ENCODE results near the gene NRL. TPM values are rescaled to one million over a fixed set of nuclear protein-coding genes. Genes with fewer than 3 reads are reported as not detected.

NRL gene
- total and polyA plus RNA-seq, 4 experiments from 2014 or later, result 1.4 to 4.5 (median 2.2) TPM

DNA sequence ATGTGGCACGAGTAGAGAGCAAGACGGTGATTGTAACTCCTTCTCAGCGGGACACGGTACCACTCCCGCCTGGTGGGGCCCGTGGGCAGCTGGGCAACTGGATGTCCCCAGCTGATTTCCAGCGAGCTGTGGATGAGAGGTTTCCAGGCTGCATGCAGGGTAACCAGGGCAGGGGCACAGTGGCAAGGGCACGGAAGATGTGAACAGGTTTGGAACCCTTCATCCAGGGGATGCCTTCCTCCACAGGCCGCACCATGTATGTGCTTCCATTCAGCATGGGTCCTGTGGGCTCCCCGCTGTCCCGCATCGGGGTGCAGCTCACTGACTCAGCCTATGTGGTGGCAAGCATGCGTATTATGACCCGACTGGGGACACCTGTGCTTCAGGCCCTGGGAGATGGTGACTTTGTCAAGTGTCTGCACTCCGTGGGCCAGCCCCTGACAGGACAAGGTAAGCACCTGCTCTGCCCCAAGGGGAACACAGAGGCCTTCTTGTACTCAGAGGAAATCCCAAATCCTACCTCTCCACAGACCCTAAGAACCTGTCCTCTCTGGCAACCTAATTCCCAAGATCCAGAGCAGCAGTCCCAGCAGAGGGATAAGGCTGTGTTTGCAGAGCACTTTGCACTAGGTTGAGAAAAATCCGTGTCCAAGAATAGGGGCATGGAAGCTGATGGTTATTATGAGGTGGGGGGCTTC is 16.4 kb downstream of the NRL start:
- ChIA-PET CTCF (ENCODE audit: partially characterized antibody) (interaction anchor here (9.8 to 12.2 kb wide), 3 partner anchors 7 to 40 kb away, joined by 168 to 475 read pairs (median 412); partner anchors contain the start of gene CARMIL3), POLR2A (ENCODE audit: partially characterized antibody) (interaction anchor here (0.8 kb wide), 1 partner anchor 38 kb away, joined by 3 read pairs; the partner anchor contains the start of gene PSME1)
- Mint-ChIP-seq H3K27ac (peak overlapping the region in 2 of 7 donors; percentile 47 to 48), H3K27me3 (no peaks in the 10 kb centered on the region), H3K4me1 (peaks cover 16 to 29% (median 21%) of the 10 kb centered on the region in 4 donors), H3K36me3 (peaks cover 29 to 44% of the 10 kb centered on the region in 2 donors), H3K4me3 (no peak overlapping the region), H3K9me3 (no peaks in the 10 kb centered on the region)
- Histone ChIP-seq H3K4me1 (ENCODE audit: insufficient read depth, low read length) (peaks cover 19% of the 10 kb centered on the region), H3K27ac (ENCODE audit: low read depth, low read length) (no peak overlapping the region), H3K36me3 (ENCODE audit: insufficient read depth, low read length) (peaks cover 25% of the 10 kb centered on the region), H3K4me3 (ENCODE audit: low read length in 2 of 2) (no peak overlapping the region), H3K27me3 (ENCODE audit: insufficient read depth, low read length) (no peaks in the 10 kb centered on the region), H3K9me3 (ENCODE audit: control insufficient read depth in 1 of 2, low read length in 2 of 2) (no peaks in the 10 kb centered on the region)
- no peak for DNase-seq
- intact Hi-C loops (cut with micrococcal nuclease), result loop anchor here (10.0 kb wide), 1 partner anchor 46 kb away; the partner anchor contains the start of genes EMC9, PSME2 and RNF31

DNA sequence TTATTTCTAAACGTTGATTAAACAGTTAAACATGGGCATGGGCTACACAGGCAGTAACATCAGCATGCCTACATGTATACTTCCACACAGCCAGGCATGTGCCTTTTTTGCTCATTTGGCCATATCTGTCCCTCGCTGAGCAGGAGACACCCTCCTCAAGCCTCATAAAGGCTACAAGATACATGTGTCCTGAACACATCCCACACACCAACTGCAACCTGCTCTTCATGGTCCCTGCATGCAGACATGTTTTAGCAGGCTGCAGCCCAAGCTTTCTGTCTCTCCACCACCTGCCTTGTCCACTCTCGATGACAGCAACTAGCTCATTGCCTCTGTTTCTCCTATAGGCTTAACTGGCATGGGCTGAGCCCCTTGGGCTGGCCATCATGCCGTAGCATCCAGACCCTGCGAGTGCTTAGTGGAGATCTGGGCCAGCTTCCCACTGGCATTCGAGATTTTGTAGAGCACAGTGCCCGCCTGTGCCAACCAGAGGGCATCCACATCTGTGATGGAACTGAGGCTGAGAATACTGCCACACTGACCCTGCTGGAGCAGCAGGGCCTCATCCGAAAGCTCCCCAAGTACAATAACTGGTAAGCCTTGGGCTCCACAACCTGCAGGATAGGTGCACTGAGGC is 18.1 kb downstream of the NRL start:
- ChIA-PET POLR2A (ENCODE audit: partially characterized antibody) (interaction anchor here (0.6 to 8.8 kb wide), 6 partner anchors 11 to 136 kb away, joined by 3 to 137 read pairs (median 42); partner anchors contain the start of genes CHMP4A, DCAF11, EMC9 and GMPR2), CTCF (ENCODE audit: partially characterized antibody) (interaction anchor here (1.1 to 12.2 kb wide), 5 partner anchors 9 to 237 kb away, joined by 3 to 475 read pairs (median 168); partner anchors contain the start of genes CARMIL3 and IRF9)
- Mint-ChIP-seq H3K36me3 (peaks cover 17 to 35% of the 10 kb centered on the region in 2 donors), H3K27ac (peak overlapping the region in 6 of 7 donors; percentile 29 to 84 (median 60)), H3K4me3 (peak overlapping the region in 7 of 8 donors; percentile 49 to 74 (median 70)), H3K27me3 (no peaks in the 10 kb centered on the region), H3K9me3 (no peaks in the 10 kb centered on the region), H3K4me1 (peaks cover 19 to 42% (median 26%) of the 10 kb centered on the region in 4 donors)
- Histone ChIP-seq H3K4me3 (ENCODE audit: low read length in 2 of 2) (no peak overlapping the region), H3K27me3 (ENCODE audit: insufficient read depth, low read length) (no peaks in the 10 kb centered on the region), H3K4me1 (ENCODE audit: insufficient read depth, low read length) (peaks cover 22% of the 10 kb centered on the region), H3K9me3 (ENCODE audit: control insufficient read depth in 1 of 2, low read length in 2 of 2) (no peaks in the 10 kb centered on the region), H3K36me3 (ENCODE audit: insufficient read depth, low read length) (peaks cover 17% of the 10 kb centered on the region), H3K27ac (ENCODE audit: low read depth, low read length) (no peak overlapping the region)
- intact Hi-C loops (cut with micrococcal nuclease), result loop anchor here (10.0 kb wide), 1 partner anchor 48 kb away; the partner anchor contains the start of genes EMC9, PSME2 and RNF31
- no peak for DNase-seq

DNA sequence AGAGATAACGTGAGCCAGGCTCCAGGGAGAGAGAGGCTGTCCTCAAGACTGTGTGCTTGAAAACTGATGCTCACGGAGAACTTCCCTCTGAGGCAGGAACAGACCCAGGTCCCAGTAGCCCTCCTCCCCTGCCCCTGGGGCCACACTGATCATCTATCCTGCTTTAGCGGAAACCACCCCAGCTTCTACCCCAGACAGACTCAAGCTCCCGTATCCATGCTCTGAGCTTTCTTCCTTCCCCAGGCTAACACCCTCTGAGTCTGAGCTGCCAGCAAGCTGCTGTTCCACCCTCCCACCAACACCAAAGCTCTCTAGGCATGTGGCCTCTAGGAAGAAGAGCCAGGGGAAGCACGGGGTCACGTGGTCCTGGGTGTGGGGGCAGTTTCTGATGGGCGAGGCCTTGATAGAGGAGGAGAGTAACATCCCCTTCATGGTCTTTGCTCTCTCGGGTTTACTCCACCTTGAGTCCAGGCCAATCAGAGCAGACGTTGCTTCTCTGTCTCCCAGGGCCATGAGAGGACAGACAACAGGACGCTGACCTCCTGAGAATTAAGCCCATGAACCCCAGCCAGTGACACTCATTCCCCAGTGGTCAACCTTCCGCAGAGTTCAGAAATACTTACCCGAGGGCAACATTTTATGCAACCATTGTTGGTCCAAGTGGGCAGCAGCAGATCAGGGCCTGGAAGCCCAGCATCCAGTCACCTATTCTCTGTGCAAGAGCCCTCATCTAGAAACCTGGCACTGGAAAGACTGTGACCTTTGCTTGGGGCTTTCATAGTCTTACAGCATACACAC is 19.3 kb downstream of the NRL start:
- Histone ChIP-seq H3K36me3 (ENCODE audit: insufficient read depth, low read length) (peaks cover 17% of the 10 kb centered on the region), H3K27ac (ENCODE audit: low read depth, low read length) (peak overlapping the region; percentile 84), H3K9me3 (ENCODE audit: control insufficient read depth in 1 of 2, low read length in 2 of 2) (no peaks in the 10 kb centered on the region), H3K4me1 (ENCODE audit: insufficient read depth, low read length) (peaks cover 23% of the 10 kb centered on the region), H3K27me3 (ENCODE audit: insufficient read depth, low read length) (no peaks in the 10 kb centered on the region), H3K4me3 (ENCODE audit: low read length in 2 of 2) (peak overlapping the region; percentile 82 to 90)
- intact Hi-C loops (cut with micrococcal nuclease), result loop anchor here (10.0 kb wide), 1 partner anchor 49 kb away; the partner anchor contains the start of genes EMC9, PSME2 and RNF31
- Mint-ChIP-seq H3K27me3 (no peaks in the 10 kb centered on the region), H3K4me1 (peaks cover 21 to 45% (median 29%) of the 10 kb centered on the region in 4 donors), H3K36me3 (peaks cover 12 to 29% of the 10 kb centered on the region in 2 donors), H3K9me3 (no peaks in the 10 kb centered on the region), H3K4me3 (peak overlapping the region; percentile 91 to 100 (median 98)), H3K27ac (peak overlapping the region; percentile 81 to 98 (median 94))
- ChIA-PET POLR2A (ENCODE audit: partially characterized antibody) (interaction anchor here (0.8 to 8.8 kb wide), 13 partner anchors 12 to 793 kb away, joined by 3 to 137 read pairs (median 16); partner anchors contain the start of genes CARMIL3, DCAF11, IRF9 and NRL), CTCF (ENCODE audit: partially characterized antibody) (interaction anchor here (0.9 to 12.2 kb wide), 8 partner anchors 10 to 464 kb away, joined by 3 to 475 read pairs (median 20); partner anchors contain the start of genes CARMIL3, DCAF11, IRF9 and NRL)
- DNase-seq, result peak in 3 of 5 donors; percentile 13 to 19 (median 16)

GRCh38 chr14:24094841-24095270 is 19.9 kb downstream of the NRL start:
- H3K36me3 ChIP-seq (ENCODE audit: insufficient read depth, low read length), result peaks cover 13% of the 10 kb centered on the region
- H3K27me3 ChIP-seq (ENCODE audit: insufficient read depth, low read length), result no peaks in the 10 kb centered on the region
- CTCF ChIA-PET (ENCODE audit: partially characterized antibody), result interaction anchor here (1.0 to 12.2 kb wide), 8 partner anchors 11 to 464 kb away, joined by 4 to 475 read pairs (median 20); partner anchors contain the start of genes CARMIL3, DCAF11, IRF9 and NRL
- Mint-ChIP-seq H3K27ac (peak overlapping the region; percentile 84 to 98 (median 97)), H3K9me3 (no peaks in the 10 kb centered on the region), H3K4me3 (peak overlapping the region; percentile 91 to 100 (median 98)), H3K27me3 (no peaks in the 10 kb centered on the region), H3K36me3 (peaks cover 6 to 24% of the 10 kb centered on the region in 2 donors), H3K4me1 (peaks cover 21 to 47% (median 32%) of the 10 kb centered on the region in 4 donors)
- peak in 2 of 5 donors; percentile 10 to 16 for DNase-seq
- H3K9me3 ChIP-seq (ENCODE audit: control insufficient read depth in 1 of 2, low read length in 2 of 2), result no peaks in the 10 kb centered on the region
- peaks cover 26% of the 10 kb centered on the region for H3K4me1 ChIP-seq (ENCODE audit: insufficient read depth, low read length)
- H3K4me3 ChIP-seq (ENCODE audit: low read length in 2 of 2), result peak overlapping the region; percentile 82 to 90
- POLR2A ChIA-PET (ENCODE audit: partially characterized antibody), result interaction anchor here (0.8 to 8.8 kb wide), 15 partner anchors 13 to 792 kb away, joined by 3 to 137 read pairs (median 8); partner anchors contain the start of genes CARMIL3, DCAF11, IRF9 and KHNYN
- intact Hi-C loops (cut with micrococcal nuclease), result loop anchor here (1.0 to 10.0 kb wide), 6 partner anchors 14 to 66 kb away; partner anchors contain the start of genes DCAF11, EMC9, IRF9 and NRL
- peak overlapping the region; percentile 84 for H3K27ac ChIP-seq (ENCODE audit: low read depth, low read length)

DNA sequence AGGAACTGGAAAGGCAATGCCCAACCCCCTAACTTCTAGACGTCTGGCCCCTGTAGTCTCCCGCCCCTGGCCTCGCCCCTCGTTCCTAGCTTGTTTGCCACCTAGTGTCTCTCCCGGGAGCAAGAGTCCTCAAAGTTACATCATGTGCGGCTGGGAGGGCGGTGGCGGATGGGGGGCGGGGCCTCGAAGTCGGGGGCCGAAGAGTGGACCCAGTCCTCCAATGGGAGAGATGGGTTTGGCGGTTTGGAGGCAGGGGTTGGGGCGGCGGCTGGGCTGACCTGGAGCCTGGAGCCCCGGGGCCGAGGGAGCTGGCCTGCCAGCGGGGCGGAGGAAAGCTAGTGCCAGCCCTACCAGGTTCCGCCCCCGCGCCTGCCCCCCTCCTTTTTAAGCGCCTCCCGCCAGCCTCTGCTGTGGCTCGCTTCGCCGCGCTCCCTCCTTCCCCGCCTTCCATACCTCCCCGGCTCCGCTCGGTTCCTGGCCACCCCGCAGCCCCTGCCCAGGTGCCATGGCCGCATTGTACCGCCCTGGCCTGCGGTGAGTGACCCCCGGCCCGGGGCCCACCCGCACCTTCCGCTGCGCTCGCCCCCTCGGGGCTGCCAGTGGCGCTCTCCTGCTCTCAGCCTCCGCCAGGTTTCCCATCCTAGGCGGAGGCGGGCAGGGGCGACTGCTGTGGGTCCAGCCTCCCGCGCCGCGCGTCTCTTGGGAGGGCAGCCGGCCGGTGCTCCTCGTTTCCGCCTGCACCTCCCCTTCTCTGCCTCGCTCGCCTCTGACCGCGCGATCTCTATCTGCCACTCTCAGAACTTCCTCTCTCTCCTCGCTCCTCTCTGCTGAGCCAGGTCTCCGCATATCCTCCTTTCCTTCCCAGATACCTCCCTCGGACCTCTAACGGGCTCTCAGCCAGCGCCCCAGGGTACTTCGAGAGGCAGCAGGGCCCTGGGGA is 20.6 kb downstream of the NRL start, which contains the start of gene PCK2:
Gene PCK2, plus strand, starts transcription at position 411 of the 940 bp plus-strand sequence. Its CDS starts 95 bp downstream, at position 506.
- peak within 1 kb of the TSS; percentile 91 to 100 (median 98) for H3K4me3 Mint-ChIP-seq
- H3K4me3 ChIP-seq (ENCODE audit: low read length in 2 of 2), result peak within 1 kb of the TSS; percentile 82 to 90
- CTCF ChIA-PET (ENCODE audit: partially characterized antibody), result interaction anchor here (1.0 to 12.2 kb wide), 11 partner anchors 11 to 463 kb away, joined by 3 to 475 read pairs (median 5); partner anchors contain the start of genes CARMIL3, DCAF11, IRF9 and NRL

More for the DNA sequence above, 20.6 kb downstream of the NRL start, which contains the start of gene PCK2:
- Histone ChIP-seq H3K27ac (ENCODE audit: low read depth, low read length) (peak within 1 kb of the TSS; percentile 84), H3K9me3 (ENCODE audit: control insufficient read depth in 1 of 2, low read length in 2 of 2) (no peaks in the 10 kb centered on the region), H3K27me3 (ENCODE audit: insufficient read depth, low read length) (no peaks in the 10 kb centered on the region), H3K36me3 (ENCODE audit: insufficient read depth, low read length) (peaks cover 8% of the 10 kb centered on the region), H3K4me1 (ENCODE audit: insufficient read depth, low read length) (peaks cover 26% of the 10 kb centered on the region)
- no peaks in the 10 kb centered on the region for H3K27me3 Mint-ChIP-seq
- H3K4me1 Mint-ChIP-seq, result peaks cover 21 to 47% (median 33%) of the 10 kb centered on the region in 4 donors
- peak; percentile 53 to 75 (median 61) for DNase-seq
- H3K36me3 Mint-ChIP-seq, result peaks cover 0 to 18% of the 10 kb centered on the region in 2 donors
- intact Hi-C loops (cut with micrococcal nuclease), result loop anchor here (1.0 to 10.0 kb wide), 6 partner anchors 13 to 67 kb away; partner anchors contain the start of genes DCAF11, EMC9, IRF9 and NRL
- H3K27ac Mint-ChIP-seq, result peak within 1 kb of the TSS; percentile 84 to 98 (median 97)
- POLR2A ChIA-PET (ENCODE audit: partially characterized antibody), result interaction anchor here (0.7 to 8.8 kb wide), 19 partner anchors 12 to 791 kb away, joined by 3 to 137 read pairs (median 5); partner anchors contain the start of genes CARMIL3, CHMP4A, DCAF11 and DHRS1
- no peaks in the 10 kb centered on the region for H3K9me3 Mint-ChIP-seq

All from CD4-positive, alpha-beta memory T cell (primary cell).